ENCODE data around the gene CEP89.

DNA sequence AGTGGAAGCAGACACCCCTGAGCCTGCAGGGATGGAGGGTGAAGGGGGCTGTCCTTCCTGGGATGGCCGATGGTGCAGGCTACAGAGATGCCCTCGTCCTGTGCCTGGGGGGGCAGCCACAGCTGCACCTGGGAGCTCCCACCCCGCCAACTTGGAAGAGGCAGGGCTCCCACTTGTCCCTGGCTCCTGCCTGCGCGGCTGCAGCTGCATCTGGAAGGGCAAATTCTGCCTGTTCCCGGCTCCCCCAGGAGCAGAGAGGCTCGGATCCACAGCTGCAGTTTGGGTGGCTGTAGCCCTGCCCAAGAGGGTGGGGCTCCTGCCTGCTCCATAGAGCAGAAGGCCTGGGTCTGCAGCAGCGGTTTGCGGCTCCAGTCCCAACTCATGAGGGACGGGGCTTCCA lies 2.2 kb downstream of the CEP89 start:
- no peak for TF ChIP-seq CTCF (IDR thresholded peaks at IDR 0.05)
- no peak for TF ChIP-seq CREB1 (CRISPR knock-in tag; IDR thresholded peaks at IDR 0.05)
- no peak for TF ChIP-seq ZNF671 (CRISPR knock-in tag; IDR thresholded peaks at IDR 0.05)
- no peak for TF ChIP-seq SP1 (CRISPR knock-in tag; conservative IDR thresholded peaks at IDR 0.05)
- no peak for TF ChIP-seq ATF1 (CRISPR knock-in tag; IDR thresholded peaks at IDR 0.05)
- TF ChIP-seq ZBTB43 (CRISPR knock-in tag; IDR thresholded peaks at IDR 0.05) = no peak
- no peak for TF ChIP-seq ZNF416 (CRISPR knock-in tag; IDR thresholded peaks at IDR 0.05)
- no peak for TF ChIP-seq GABPB1 (CRISPR knock-in tag; IDR thresholded peaks at IDR 0.05)
- no peak for TF ChIP-seq FOXP1 (CRISPR knock-in tag; IDR thresholded peaks at IDR 0.05; ENCODE audit: borderline replicate concordance)
- no peak for TF ChIP-seq SMAD4 (CRISPR knock-in tag; IDR thresholded peaks at IDR 0.05)
- no peak for TF ChIP-seq IRF1 (CRISPR knock-in tag; IDR thresholded peaks at IDR 0.05)
- TF ChIP-seq, protein P1, sequence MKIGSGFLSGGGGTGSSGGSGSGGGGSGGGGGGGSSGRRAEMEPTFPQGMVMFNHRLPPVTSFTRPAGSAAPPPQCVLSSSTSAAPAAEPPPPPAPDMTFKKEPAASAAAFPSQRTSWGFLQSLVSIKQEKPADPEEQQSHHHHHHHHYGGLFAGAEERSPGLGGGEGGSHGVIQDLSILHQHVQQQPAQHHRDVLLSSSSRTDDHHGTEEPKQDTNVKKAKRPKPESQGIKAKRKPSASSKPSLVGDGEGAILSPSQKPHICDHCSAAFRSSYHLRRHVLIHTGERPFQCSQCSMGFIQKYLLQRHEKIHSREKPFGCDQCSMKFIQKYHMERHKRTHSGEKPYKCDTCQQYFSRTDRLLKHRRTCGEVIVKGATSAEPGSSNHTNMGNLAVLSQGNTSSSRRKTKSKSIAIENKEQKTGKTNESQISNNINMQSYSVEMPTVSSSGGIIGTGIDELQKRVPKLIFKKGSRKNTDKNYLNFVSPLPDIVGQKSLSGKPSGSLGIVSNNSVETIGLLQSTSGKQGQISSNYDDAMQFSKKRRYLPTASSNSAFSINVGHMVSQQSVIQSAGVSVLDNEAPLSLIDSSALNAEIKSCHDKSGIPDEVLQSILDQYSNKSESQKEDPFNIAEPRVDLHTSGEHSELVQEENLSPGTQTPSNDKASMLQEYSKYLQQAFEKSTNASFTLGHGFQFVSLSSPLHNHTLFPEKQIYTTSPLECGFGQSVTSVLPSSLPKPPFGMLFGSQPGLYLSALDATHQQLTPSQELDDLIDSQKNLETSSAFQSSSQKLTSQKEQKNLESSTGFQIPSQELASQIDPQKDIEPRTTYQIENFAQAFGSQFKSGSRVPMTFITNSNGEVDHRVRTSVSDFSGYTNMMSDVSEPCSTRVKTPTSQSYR (CRISPR knock-in tag; IDR thresholded peaks at IDR 0.05) = no peak
- no peak for TF ChIP-seq TEAD4 (CRISPR knock-in tag; IDR thresholded peaks at IDR 0.05)
- no peak for TF ChIP-seq JUN (CRISPR knock-in tag; IDR thresholded peaks at IDR 0.05)
